C1 segment of cervical spinal cord (tissue), 14 donors: ENCODE measurements around the gene ZNF185.
"Not testable (repeated sequence)": the region's sequence is repeated elsewhere in the genome, so short reads cannot be mapped to it uniquely, and the experiment has no call there.

Experiments
- DNase-seq, 14 donors: peaks; one replicate each; lab custom pipeline; 2025; lab: John Stamatoyannopoulos, UW

Gene ZNF185

DNA sequence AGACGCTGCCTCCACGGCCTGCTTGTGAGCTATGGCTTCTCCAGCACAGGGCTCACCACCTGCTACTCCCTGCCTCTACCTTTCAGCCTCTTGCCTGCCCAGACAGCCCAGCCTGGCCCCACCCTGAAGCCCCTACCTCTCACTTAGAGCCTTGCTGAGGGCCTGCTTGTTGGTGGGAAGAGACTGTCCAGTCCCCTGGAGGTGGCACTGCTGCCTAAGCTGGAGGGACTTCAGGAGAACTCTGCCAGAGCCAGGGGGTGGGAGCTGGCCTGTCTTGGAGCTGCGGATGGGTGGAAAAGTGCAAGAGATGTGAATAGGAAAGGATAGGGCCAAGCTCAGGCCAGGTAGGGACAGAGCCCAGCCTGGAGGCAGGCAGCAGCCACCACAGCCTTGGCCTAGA lies 2.7 kb upstream of the ZNF185 start:
- no peak for DNase-seq

DNA sequence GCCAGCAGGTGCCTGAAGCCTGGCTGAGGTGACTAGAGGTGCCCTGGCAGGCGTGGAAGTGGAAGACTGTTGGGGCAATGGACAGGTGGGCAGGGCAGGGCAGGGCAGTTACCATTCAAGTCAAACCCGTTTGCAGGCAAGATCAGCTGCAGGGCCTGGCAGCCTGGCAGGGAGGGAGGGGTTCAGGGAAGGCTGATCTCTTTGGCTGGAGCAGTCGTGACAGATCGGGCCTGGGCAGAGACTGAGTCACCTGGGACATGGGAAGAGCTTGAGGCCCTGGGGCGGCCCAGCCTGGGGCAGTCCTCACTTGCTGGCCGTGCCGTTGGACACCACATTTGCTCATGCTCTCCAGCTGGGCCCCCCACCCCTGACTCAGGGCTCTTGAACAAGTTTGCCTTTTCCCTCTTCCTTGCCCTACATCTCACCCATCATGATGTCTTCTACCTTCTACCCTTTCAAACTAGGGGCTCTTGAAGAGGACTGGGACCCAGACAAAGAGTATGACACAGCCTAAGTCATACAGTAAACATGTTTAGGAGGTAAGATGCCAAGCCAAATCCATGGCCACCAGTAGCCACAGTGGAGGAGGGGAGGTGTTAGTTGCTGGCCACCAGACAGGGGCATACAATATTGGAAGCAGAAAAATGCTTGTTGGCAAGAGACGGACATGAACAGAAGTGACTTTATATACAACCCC lies 2.0 kb upstream of the ZNF185 start:
- DNase-seq = no peak

DNA sequence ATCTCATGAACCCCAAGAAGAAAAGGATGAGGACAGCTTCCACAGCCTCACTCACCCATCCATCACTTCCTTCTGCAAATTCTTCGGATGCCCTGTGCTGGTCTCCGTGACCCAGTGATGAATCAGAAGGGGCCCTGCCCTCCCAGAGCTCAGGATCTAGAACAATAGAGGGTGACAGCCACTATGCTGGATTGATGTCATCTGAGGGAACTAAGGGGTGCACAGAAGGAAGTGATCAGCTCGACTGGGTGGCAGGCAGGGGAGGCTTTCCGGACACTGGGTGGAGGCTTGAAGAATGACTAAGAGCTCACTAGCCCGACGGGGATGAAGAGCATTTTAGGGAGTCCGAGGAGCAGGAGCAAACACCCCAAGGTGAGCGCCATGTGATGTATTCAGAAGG lies 1.4 kb upstream of the ZNF185 start:
- DNase-seq = no peak

DNA sequence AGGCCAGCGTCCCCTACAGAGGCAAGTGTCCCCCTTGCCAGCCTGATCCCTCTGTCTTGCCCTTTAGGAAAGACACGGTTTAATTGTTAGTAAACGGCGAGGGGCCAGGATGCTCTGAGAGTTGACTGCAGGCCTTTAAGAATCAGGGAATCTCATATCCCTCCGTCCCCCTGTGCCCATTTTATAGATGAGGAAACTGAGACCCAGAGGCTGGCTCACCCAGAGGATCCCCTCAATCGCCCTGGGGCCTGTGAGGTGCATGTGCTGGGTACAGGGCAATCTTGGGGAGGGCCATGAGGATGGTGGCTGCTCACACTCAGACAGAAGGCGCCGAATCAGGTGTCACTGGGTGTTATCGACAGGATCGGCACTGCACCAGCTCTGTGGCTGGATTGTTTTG lies 575 bp downstream of the ZNF185 start:
- DNase-seq = no peak

DNA sequence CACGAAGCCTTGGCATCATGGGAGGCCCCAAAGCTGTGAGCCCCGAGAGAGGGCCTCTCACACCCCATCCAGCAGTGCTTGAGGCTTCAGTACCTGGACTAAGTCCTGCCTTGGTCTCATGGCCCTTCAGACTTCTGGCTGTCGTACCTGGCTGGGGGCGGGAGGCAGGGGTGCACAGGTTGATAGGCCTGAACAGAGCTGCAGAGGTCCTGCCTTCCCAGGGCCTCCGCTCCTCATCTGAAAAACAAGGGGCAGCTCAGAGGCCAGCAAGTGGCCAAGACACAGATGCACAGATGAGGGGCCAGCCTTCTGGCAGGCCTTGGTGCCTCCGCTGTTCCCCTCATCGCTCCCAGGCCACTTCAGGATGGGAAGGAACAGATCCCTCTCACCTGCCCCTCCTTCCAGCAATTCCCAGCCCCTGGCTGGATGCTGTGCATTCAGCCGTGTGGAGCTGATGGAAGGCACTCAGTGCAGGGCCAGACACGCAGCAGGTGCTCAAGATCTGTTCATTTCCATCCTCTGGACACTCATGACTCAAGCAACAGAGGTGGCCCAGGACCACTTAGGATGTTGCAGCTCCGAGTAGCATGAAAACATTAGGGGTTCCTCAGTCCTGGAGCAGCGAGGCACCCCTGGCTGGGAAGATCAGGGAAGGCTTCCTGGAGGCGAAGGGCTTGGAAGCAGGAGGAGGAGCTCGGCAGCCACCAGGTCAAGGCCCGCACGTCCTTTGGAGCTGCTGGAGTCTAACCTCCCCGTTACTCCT lies 1.4 kb downstream of the ZNF185 start:
- peak in 1 of 14 donors; percentile 40 for DNase-seq

DNA sequence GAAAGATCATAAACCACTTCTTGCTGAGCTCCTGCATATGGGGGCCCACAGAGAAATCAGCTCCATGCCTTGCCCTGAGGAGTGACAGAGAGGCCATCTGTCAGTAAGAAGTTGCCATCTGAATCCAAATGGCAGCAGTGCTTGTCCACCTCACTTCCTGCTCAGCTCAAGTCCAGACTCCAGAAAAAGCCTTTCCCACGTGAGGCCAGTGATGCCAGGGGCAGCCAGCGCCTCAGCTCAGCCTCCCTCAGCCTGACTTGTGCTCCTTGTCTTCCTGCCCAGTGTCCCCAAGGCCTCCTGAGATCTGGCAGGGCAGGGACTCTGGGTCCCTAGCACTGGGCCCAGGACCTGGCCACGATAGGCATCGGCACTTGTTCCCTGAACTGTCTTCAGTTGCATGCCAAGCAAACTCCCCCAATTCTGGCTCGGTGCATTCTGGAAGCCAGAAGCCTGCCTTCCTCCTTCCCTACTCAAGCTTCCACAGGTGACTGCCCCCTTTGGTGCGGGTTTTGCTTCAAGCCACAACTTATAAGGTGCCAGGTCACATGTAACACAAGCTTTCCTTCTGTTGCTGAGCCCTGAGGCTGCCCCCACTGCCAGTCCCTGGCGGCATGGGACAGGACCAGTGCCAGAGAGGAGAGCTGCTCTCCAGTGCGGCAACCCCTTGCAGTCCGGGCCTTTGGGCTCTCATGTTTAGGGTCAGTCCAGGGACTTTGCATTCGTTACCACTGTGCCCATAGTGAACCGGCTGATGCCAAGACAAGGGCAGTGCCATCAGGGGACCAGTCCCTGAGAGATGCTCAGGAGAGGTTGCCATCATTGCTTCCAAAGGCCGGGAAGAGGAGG lies 2.2 kb downstream of the ZNF185 start:
- DNase-seq = peak in 2 of 14 donors; percentile 8 to 72

DNA sequence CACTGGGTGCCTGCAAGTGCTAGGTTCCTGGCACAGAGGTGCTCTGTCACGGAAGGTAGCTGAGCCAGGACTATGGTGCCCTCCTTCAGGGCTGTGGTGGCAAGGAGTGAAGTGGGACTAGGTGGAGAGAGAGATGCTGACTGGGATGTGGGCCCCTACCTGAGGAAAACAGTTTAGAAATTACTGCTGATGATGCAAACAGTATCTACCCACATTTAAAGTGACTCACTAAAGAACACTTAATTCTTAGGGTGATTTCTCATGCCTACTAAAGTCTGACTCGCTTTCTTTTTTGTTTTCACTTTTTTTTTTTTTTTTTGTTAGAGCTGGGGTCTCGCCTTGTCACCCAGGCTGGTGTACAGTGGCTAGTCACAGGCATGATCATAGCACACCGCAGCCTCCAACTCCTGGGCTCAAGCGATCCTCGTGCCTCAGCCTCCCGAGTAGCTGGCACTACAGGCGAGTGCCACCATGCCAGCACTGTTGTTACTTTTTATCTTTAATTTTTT lies 3.1 kb downstream of the ZNF185 start:
- no peak for DNase-seq

DNA sequence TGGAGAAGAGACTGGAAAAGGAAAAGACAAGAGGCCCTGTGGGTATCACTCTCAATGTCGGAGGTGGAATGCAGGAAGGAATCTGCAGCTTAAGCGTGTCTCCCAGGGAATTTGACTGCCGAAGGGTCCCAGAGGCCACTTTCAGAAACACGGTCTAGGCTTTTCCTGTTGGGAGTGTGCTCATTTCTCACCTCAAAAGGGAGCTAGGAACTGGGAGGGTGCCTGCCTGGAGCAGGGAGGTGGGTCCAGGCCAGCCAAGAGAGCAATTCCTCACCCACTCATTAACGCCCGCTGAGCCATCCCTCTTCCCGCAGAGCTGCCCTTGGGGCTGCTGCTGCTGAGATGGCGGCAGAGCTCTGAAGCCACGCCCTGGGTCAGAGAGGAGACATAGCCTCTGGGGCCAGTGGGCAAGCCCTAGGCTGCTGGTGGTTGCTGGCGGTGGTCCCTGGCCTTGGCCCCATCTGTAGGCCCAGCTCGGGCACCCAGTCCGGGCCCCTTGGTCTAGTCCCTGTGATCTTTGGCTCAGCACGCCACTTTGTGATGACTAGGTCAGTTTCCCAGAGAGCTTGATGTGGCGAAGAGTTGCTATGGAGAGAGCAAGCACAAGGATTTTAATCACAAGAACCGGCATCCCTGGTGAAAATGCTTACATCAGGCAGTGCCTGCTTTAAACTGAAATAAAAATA lies 4.1 kb downstream of the ZNF185 start:
- no peak for DNase-seq

DNA sequence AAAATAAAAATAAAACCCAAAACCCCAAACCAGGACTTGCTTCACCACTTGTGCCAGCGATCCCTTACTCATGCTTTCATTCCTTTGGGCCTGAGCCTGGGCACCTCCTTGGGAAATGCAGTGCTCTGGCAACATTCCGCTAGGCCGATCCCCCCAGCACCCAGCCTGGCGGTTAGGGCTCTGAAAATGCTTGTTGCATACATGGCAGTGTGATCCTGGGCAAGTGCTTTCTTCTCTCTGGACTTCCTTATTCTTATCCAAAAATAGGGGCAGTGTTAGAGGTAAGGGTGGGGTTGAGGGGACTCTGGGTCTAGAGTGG lies 4.6 kb downstream of the ZNF185 start:
- DNase-seq = no peak

DNA sequence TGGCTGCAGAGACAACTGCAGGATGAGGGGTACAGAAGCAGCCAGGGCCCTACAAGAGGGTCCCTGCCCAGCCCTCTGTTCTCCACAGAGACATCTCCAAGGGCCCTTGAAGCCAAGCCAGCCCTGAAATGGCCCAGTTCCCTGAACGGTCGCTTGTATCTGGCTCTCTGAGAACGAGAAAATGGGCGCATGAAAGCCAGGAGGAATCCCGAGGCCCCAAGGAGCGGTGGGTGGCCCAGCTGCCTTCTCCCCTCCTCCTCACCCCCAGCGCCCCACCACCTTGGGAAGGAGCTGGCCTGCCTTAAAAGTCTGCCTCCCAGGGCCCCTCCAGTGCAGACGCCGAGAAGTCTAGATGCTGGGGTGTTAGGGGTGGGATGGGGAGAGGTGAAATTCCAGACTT lies 5.7 kb downstream of the ZNF185 start:
- DNase-seq = no peak

DNA sequence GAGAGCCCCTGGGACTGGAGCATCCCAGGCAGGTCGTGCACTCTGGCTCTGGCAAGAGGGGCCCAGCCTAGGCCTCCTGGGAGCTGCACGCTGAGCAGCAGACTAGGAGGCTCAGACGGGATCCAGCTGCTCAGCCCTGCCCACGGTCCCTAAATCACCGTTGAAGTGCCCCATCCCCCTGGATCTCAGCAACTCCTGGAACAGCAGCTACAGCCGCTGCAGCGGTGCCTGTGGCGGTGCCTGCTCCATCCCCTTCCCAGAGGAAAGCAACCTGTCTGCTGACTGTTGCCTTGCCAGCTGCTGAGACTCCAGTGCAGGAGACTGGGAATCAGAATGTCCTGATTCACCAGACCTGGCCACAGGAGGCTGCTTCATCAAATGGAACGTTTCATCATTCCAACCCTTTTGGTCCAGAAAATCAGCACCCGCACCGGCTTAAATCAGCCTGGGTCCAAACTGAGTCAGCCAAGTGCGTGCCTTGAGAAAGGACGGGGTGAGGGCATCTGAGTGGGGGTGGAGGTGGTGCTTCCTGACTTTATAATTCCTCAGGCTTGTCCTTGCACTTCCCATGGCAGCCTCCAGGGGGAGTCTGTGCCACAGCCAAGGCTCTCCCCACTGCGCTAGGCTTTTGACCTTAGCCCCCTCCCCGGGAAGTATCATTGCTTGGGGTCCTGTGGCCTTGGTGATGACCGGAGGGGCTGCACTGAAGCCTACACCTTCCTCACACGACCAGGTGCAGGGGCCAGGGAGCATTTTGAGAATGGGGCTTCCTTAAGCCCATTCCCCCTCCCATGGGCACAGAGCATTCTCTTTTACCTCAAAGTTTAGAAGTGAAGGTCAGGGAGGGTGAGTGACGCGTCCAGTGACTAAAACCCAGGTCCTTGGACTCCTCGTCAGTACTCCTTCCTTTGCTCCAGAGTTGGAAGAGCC lies 6.5 kb downstream of the ZNF185 start:
- peak in 4 of 14 donors; percentile 19 to 29 (median 24) for DNase-seq

DNA sequence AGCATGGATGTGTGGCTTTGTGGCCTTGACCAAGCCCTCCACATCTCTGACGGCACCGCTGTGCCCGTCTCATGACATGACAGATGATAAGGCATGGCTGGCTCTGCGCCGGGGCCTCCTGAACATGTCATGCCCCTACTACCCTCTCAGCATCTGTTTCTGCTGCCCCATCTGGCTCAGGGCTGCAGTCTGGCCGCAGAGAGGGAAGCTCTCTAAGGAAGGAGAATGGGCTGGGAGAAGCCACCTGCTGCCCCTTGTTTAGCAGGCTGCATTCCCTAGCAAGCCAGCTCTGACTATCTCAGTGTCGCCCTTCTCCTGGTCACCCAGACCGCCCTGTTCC lies 7.2 kb downstream of the ZNF185 start:
- no peak for DNase-seq

DNA sequence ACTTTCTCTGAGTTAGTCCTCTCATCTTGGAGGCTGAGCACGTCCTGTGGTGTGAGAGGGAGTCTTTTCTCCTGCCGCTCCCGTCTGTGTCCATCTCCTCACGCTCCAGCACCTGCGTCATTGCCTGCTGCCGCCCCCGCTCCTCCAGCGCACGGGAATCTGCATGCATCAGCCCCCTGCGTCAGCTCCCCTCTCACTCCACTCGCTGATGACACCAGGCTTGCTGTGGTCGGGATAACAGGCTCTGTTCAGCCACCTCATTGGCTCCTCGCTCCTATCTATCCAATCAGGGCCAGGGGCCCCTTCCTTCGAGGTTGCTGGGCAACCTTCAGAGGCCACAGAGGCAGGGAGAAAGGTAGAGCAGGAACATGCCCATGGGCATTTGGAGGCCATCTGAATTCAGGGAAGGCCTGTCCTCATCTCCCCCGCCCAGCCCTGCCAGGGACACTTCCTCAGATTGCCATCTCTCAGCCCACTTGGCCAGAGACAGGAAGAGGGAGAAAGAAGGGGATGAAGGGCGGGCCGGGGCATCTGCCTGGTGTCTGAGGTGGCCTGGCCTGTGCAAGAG lies 9.3 kb downstream of the ZNF185 start:
- peak in 1 of 14 donors; percentile 12 for DNase-seq

DNA sequence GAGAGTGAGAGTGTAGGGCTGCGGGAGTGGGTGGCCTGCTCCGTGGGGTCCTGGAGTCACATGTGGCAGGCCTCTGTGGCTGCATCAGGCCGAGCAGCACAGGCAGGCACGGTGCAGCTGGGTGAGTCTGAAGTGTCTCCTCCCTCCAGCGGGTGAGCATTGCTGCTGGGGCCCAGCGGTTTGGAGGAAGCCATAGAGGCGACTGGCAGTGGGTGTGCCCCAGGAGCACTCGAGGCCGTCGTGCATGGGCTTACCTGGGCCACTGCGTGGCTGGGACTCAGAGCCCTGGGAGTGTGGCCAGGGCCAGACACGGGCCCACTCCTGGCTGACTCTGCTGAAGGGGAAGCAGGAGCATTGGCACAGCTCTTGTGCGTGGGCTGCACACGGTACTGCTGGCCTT lies 10.6 kb downstream of the ZNF185 start:
- no peak for DNase-seq

DNA sequence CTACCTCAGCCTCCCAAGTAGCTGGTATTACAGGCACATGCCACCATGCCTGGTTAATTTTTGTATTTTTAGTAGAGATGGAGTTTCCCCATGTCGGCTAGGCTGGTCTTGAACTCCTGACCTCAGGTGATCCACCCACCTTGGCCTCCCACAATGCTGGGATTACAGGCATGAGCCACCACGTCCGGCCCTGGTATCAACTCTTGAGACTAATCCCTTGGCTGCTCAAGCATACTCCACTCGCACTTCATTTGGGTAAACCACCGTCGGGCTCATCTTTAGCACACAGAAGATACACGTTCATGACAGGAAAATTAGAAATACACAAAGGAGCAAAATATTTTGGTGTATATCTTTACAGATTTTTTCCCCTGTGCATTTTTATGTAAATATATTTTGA lies 12.2 kb downstream of the ZNF185 start:
- DNase-seq = not testable (repeated sequence)

DNA sequence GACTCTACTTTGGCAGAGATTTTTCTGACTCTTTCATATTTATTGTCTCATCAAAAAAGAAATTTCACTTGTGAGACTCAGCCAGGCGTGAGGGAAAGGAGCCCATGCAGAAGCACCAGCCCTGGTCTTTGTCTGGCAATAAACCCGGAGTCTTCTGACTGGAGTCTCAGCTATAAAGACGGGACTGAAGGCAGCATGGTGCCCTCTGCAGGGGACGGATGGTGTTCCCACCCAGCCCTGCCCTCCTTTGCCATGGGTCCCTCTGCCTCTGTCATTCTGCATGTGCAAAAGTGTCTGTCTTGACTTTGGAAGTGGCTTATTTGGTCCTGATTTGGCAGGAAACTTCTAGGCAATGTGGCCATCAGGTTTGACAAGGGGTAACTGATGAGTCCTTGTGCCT lies 14.2 kb downstream of the ZNF185 start:
- DNase-seq = no peak

DNA sequence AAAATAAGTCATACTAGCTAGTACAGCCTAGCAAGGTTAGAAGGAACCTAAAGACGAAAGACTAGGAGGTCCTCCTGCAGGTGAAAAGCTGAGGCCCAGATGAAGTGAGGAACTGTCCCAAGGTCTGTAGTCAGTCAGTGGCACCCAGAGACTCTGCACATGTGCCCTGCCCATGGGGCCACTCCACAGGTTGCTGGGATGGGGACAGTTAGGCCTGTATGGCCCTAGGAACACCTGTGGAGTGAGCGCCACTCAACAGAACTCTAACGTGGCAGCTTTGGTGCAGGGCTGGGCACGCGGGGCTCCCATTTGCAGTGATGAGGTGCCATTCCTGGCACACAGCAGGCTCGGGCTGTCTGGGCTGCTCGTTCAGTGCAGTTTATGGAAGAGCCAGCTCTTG lies 14.8 kb downstream of the ZNF185 start:
- DNase-seq = no peak

DNA sequence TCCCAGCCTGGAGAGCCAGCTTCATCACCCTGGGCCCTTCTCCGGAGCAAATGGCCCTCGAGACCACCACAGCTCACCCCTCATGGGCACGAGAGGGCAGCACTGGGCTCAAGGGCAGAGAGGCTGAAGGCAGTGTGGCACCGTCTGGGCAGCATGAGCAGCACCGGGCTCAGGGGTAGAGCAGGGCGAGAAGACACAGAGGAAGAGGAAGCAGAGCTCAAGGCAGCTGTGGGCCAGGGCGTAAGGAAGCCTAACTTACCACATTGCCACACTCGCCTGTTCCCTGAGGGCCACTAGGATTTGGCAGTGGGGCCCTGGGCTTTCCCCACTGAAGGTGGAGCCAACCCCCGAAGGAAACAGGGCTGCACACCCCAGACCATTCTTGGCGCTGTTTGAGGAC lies 15.5 kb downstream of the ZNF185 start:
- DNase-seq = no peak

DNA sequence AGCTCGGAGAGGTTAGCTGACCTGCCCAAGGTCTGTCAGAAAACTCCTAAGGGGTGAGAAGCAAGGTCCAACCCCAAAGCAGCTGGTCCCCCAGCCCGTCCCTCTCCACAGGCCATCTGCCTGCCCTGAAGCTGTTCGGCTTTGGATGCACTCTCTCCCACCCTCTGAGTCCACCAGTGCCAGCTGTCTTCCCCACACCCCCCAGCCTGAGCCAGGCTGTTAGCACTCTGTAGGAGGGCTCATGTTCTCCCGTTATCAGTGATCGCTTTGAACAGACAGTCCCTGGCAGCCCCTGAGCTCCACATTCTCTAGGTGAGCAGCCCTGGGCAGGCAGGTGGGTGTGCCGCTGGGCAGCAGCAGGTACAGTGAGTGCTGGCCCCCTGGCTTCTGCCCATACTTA lies 16.0 kb downstream of the ZNF185 start:
- DNase-seq = peak in 1 of 14 donors; percentile 52

DNA sequence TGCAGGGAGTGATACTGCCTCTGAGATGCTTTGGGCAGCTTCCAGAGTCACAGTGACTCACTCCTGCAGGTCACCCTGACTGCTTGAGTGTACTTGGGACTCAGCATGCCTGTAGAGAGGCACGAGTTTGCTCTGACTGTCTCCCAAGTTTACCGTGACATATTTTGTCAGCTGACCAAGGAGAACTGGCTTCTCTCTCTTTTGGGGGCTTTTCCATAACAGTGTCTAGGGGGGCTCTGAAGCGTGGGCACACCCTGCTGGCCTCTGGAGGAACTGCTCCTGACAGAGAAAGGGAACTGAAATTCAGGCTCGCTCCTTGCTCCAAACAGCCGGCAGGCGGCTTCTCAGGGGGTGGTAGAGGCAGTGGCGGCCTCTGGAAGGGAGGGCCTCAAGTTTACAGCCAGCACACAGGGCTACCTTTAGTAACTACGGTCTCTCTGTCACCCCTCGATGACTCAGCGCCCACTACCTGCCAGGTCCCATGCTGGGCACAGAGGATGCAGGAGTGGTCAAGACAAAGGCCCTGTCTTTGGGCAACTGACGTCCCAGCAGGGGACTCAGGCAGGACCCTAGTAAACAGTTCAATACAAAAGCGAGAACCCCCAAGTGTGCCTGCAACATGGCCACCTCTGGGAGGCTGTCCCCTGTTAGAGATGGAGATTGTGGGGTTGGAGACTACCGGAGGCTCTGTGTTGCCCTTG lies 17.8 kb downstream of the ZNF185 start:
- no peak for DNase-seq
